GM12878 (cell line): ENCODE measurements around the gene INPP5D. TPM values are rescaled to one million over a fixed set of nuclear protein-coding genes. Genes with fewer than 3 reads are reported as not detected.

Experiments
- ATF2 ChIP-seq: IDR thresholded peaks from 2 replicates; pipeline ENCODE4 v1.6.1; 2012; ENCODE audit warnings: low read length, inconsistent platforms
- BHLHE40 ChIP-seq, 2 experiments: fragments of 450-650 bp in 1 of 2; IDR thresholded peaks; 2 replicates each; pipeline ENCODE4 v1.6.1; 2011 to 2017; ENCODE audit warnings: low read depth in 2 of 2, borderline replicate concordance in 1 of 2, improper control_type of control experiment in 1 of 2, low read length in 1 of 2, mild to moderate bottlenecking in 1 of 2
- CEBPB ChIP-seq, 2 experiments: fragments of 150-350 bp in 1 of 2; IDR thresholded peaks; 2 replicates each; pipeline ENCODE4 v1.6.1; 2012 to 2014; ENCODE audit warnings: low read depth in 2 of 2, low read length in 2 of 2, borderline replicate concordance in 1 of 2, inconsistent platforms in 1 of 2
- CTCF ChIP-seq, 3 experiments: IDR thresholded peaks in 2 of 3; conservative IDR thresholded peaks in 1 of 3; 2 replicates each; pipeline ENCODE4 v1.5.1; 2011; ENCODE audit warnings: low read depth in 3 of 3, low read length in 3 of 3, mild to moderate bottlenecking in 3 of 3, control low read depth in 2 of 3, moderate library complexity in 2 of 3, inconsistent platforms in 1 of 3, mixed read lengths in 1 of 3; ENCODE audit not compliant: control insufficient read depth in 2 of 3, insufficient read depth in 1 of 3; ENCODE audit errors: extremely low read depth in 1 of 3
- EED ChIP-seq: sonication (generic); IDR thresholded peaks from 2 replicates; pipeline ENCODE4 v1.6.1; 2016; ENCODE audit warnings: antibody characterized with exemption, low read depth
- ETV6 ChIP-seq, 2 experiments: fragments of 450-650 bp in 1 of 2; IDR thresholded peaks in 1 of 2; conservative IDR thresholded peaks in 1 of 2; 2 replicates each; pipeline ENCODE4 v1.6.1; 2014; ENCODE audit warnings: antibody characterized with exemption in 1 of 2, borderline replicate concordance in 1 of 2, low read depth in 1 of 2, mild to moderate bottlenecking in 1 of 2, moderate library complexity in 1 of 2
- GATAD2B ChIP-seq: fragments of 450-650 bp; conservative IDR thresholded peaks from 2 replicates; pipeline ENCODE4 v1.6.1; 2017; ENCODE audit warnings: low read depth, mild to moderate bottlenecking, moderate library complexity
- IKZF1 ChIP-seq: fragments of 450-650 bp; conservative IDR thresholded peaks from 2 replicates; pipeline ENCODE4 v1.6.1; 2017; ENCODE audit warnings: antibody characterized with exemption, mild to moderate bottlenecking
- KAT2A ChIP-seq: conservative IDR thresholded peaks from 2 replicates; pipeline ENCODE4 v1.6.1; 2011; ENCODE audit warnings: low read depth, low read length; ENCODE audit not compliant: control insufficient read depth
- KDM1A ChIP-seq: fragments of 200-600 bp; sonication (generic); IDR thresholded peaks from 2 replicates; pipeline ENCODE4 v1.6.1; 2016; ENCODE audit warnings: borderline replicate concordance
- NFXL1 ChIP-seq: fragments of 450-650 bp; IDR thresholded peaks from 2 replicates; pipeline ENCODE4 v1.6.1; 2017; ENCODE audit warnings: antibody characterized with exemption, mild to moderate bottlenecking, borderline replicate concordance
- STAT1 ChIP-seq: fragments of 450-650 bp; conservative IDR thresholded peaks from 2 replicates; pipeline ENCODE4 v1.6.1; 2014; ENCODE audit warnings: antibody characterized with exemption, mild to moderate bottlenecking
- WRNIP1 ChIP-seq: IDR thresholded peaks from 2 replicates; pipeline ENCODE4 v1.6.1; 2011; ENCODE audit warnings: low read depth, low read length, improper control_type of control experiment, borderline replicate concordance
- polyA plus RNA-seq, 11 experiments: library from polyadenylated mRNA; depleted of rRNA in 4 of 11; unstranded in 6 of 11; stranded (reverse) in 5 of 11; fragments of >200 nt; fragmentation: Nextera tagmentation in 4 of 11; fragmentation: Illumina TruSeq in 1 of 11; extraction: Ambion mirVana in 4 of 11; extraction: Trizol in 1 of 11; gene quantifications; 1 replicate in 1 of 11; 2 replicates in 10 of 11; pipeline versions ENCODE4 v1.2.1 to v1.2.3, GENCODE V29; 2011 to 2016; ENCODE audit warnings: inconsistent platforms in 2 of 11, missing spikeins in 2 of 11, low read depth in 1 of 11
- total RNA-seq, 4 experiments: library from RNA; depleted of rRNA in 3 of 4; stranded (reverse); fragments of >200 nt in 3 of 4; fragmentation: Illumina TruSeq in 1 of 4; extraction: Trizol in 1 of 4; gene quantifications; 2 replicates each; pipeline versions ENCODE4 v1.2.1 to v1.2.3, GENCODE V29; 2013 to 2021
- TF ChIP-seq, protein P1 (sequence below): fragments of 450-650 bp; formaldehyde crosslinking; IDR thresholded peaks from 2 replicates; pipeline ENCODE4 v1.4.0; 2022; ENCODE audit warnings: mild to moderate bottlenecking, moderate library complexity
- TF ChIP-seq, protein P2 (sequence below): IDR thresholded peaks from 2 replicates; pipeline ENCODE4 v1.6.1; 2012; ENCODE audit warnings: improper control_type of control experiment, low read depth, low read length; ENCODE audit not compliant: insufficient replicate concordance

INPP5D gene
- total and polyA plus RNA-seq, 10 of the 15 experiments (the other 5 are each of a cell fraction or from before 2014, with no cell fraction given), result 11.8 to 139 (median 88.8) TPM

DNA sequence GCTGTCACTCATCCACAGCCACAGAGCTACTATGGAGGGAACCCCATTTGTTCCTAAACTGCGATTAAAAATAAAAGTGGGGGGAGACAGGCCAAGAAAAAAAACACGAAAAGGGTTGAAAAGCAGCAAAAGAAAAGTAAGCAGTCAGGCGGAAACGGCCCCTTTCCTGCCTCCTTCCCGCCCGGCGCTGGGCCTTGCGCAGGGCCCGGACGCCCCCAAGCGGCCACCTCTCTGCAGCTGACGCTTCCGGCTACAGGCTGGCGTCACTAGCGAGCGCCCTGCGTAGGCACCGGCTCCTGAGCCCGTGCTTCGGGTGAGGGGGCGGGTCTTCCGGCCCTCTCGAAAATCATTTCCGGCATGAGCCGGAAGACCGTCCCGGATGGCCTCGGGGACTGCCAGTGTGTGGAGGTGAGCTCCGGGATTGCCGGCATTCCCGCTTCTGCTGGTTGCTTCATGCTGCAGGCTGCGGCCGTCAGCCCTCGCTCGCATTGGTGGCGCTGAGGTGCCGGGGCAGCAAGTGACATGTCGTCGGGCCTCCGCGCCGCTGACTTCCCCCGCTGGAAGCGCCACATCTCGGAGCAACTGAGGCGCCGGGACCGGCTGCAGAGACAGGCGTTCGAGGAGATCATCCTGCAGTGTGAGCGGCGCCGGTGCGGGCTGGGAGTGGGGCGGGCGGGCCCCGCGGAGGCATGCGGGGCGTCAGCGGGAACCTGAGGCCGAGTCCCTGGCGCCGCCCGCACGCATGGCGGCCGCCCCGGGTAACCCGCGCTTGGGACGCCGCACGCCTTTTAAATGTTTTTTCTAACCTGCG is 191.4 kb downstream of the INPP5D start, which contains the start of gene ATG16L1 (continued):
- TF ChIP-seq, protein P1, sequence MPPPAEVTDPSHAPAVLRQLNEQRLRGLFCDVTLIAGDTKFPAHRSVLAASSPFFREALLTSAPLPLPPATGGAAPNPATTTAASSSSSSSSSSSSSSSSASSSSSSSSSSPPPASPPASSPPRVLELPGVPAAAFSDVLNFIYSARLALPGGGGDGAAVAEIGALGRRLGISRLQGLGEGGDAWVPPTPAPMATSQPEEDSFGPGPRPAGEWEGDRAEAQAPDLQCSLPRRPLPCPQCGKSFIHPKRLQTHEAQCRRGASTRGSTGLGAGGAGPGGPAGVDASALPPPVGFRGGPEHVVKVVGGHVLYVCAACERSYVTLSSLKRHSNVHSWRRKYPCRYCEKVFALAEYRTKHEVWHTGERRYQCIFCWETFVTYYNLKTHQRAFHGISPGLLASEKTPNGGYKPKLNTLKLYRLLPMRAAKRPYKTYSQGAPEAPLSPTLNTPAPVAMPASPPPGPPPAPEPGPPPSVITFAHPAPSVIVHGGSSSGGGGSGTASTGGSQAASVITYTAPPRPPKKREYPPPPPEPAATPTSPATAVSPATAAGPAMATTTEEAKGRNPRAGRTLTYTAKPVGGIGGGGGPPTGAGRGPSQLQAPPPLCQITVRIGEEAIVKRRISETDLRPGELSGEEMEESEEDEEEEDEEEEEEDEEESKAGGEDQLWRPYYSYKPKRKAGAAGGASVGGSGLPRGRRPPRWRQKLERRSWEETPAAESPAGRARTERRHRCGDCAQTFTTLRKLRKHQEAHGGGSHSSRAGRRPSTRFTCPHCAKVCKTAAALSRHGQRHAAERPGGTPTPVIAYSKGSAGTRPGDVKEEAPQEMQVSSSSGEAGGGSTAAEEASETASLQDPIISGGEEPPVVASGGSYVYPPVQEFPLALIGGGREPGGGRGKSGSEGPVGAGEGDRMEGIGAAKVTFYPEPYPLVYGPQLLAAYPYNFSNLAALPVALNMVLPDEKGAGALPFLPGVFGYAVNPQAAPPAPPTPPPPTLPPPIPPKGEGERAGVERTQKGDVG (CRISPR knock-in tag), result no peak
- TF ChIP-seq EED (no peak; the same call in 1 of the 2 replicates), KDM1A (0 out of 2 replicates have a peak, but pooled peaks have one; percentile 11), STAT1 (no peak; the same call in 1 of the 2 replicates), NFXL1 (no peak), CTCF (IDR thresholded peaks at IDR 0.05 in 2 of 3, conservative IDR thresholded peaks at IDR 0.05 in 1 of 3; ENCODE audit: control insufficient read depth in 2 of 3, extremely low read depth in 1 of 3, insufficient read depth in 1 of 3, low read depth in 3 of 3, low read length in 3 of 3) (peak; percentile 93 to 99 (median 98); a peak in 5 of 6 replicates), WRNIP1 (no peak), ETV6 (conservative IDR thresholded peaks at IDR 0.05 in 1 of 2, IDR thresholded peaks at IDR 0.05 in 1 of 2; ENCODE audit: borderline replicate concordance in 1 of 2, low read depth in 1 of 2) (peak in 1 of 2 experiments; percentile 89; a peak in 2 of 4 replicates), KAT2A (no peak), GATAD2B (no peak; the same call in 1 of the 2 replicates), CEBPB (IDR thresholded peaks at IDR 0.05; ENCODE audit: borderline replicate concordance in 1 of 2, low read depth in 2 of 2, low read length in 2 of 2) (no peak), BHLHE40 (IDR thresholded peaks at IDR 0.05; ENCODE audit: borderline replicate concordance in 1 of 2, low read depth in 2 of 2, low read length in 1 of 2) (peak; percentile 92 to 97), ATF2 (0 out of 2 replicates have a peak, but pooled peaks have one; percentile 19), IKZF1 (peak; percentile 89)
- TF ChIP-seq, protein P2, sequence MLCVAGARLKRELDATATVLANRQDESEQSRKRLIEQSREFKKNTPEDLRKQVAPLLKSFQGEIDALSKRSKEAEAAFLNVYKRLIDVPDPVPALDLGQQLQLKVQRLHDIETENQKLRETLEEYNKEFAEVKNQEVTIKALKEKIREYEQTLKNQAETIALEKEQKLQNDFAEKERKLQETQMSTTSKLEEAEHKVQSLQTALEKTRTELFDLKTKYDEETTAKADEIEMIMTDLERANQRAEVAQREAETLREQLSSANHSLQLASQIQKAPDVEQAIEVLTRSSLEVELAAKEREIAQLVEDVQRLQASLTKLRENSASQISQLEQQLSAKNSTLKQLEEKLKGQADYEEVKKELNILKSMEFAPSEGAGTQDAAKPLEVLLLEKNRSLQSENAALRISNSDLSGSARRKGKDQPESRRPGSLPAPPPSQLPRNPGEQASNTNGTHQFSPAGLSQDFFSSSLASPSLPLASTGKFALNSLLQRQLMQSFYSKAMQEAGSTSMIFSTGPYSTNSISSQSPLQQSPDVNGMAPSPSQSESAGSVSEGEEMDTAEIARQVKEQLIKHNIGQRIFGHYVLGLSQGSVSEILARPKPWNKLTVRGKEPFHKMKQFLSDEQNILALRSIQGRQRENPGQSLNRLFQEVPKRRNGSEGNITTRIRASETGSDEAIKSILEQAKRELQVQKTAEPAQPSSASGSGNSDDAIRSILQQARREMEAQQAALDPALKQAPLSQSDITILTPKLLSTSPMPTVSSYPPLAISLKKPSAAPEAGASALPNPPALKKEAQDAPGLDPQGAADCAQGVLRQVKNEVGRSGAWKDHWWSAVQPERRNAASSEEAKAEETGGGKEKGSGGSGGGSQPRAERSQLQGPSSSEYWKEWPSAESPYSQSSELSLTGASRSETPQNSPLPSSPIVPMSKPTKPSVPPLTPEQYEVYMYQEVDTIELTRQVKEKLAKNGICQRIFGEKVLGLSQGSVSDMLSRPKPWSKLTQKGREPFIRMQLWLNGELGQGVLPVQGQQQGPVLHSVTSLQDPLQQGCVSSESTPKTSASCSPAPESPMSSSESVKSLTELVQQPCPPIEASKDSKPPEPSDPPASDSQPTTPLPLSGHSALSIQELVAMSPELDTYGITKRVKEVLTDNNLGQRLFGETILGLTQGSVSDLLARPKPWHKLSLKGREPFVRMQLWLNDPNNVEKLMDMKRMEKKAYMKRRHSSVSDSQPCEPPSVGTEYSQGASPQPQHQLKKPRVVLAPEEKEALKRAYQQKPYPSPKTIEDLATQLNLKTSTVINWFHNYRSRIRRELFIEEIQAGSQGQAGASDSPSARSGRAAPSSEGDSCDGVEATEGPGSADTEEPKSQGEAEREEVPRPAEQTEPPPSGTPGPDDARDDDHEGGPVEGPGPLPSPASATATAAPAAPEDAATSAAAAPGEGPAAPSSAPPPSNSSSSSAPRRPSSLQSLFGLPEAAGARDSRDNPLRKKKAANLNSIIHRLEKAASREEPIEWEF, result no peak
